ENCODE measurements around the gene FGR.

- no peak for TF ChIP-seq SNAI2 (CRISPR knock-in tag; IDR thresholded peaks at IDR 0.05)
- TF ChIP-seq ARNTL (CRISPR knock-in tag; IDR thresholded peaks at IDR 0.05; ENCODE audit: borderline replicate concordance, low read depth): no peak
- TF ChIP-seq ZNF8 (CRISPR knock-in tag; IDR thresholded peaks at IDR 0.05): no peak
- TF ChIP-seq ZNF565 (CRISPR knock-in tag; conservative IDR thresholded peaks at IDR 0.05; ENCODE audit: low read depth): no peak
- TF ChIP-seq ZNF70 (CRISPR knock-in tag; IDR thresholded peaks at IDR 0.05): no peak
- TF ChIP-seq PPARA (CRISPR knock-in tag; IDR thresholded peaks at IDR 0.05; ENCODE audit: borderline replicate concordance): no peak
These were observed 17.3 kb upstream of the FGR start for GRCh38 chr1:27652111-27652864.
